ENCODE data around the gene INCENP.
"Not testable (repeated sequence)": the region's sequence is repeated elsewhere in the genome, so short reads cannot be mapped to it uniquely, and the experiment has no call there.

Gene INCENP

GRCh38 chr11:62171261-62171723 is 47.5 kb downstream of the INCENP start:
- peak; percentile 60 for DNase-seq (ENCODE audit: low read depth)

DNA sequence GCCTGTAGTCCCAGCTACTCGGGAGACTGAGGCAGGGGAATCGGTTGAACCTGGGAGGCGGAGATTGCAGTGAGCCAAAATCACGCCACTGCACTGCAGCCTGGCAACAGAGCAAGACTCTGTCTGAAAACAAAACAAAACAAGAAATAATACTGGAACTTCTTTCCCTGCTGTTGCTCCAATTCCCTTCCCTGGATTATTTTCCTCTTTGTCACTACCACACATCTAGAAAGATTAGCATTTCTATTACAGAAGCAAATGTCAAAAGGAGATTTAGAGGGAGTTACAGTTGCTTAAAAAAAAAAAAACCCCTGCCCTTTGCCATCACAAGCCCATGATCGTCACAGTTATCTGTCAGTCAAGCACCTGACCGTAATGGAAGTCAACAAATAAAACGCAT is 48.5 kb downstream of the INCENP start:
- no peak for DNase-seq (ENCODE audit: low read depth)

DNA sequence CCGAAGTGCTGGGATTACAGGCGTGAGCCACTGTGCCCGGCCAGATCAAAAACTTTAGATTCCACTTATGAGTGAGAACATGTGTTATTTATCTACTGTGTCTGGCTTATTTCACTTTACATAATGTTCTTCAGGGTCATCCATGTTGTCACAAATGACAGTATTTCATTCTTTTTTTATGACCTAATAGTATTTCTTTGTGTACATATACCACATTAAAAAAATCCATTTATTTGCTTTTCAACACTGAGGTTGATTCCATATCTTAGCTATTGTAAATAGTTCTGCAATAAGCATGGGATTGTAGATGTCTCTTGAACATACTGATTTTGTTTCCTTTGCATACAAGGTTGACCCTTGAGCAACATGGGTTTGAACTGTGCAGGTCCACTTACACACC is 53.0 kb downstream of the INCENP start:
- DNase-seq (ENCODE audit: low read depth) = no peak

DNA sequence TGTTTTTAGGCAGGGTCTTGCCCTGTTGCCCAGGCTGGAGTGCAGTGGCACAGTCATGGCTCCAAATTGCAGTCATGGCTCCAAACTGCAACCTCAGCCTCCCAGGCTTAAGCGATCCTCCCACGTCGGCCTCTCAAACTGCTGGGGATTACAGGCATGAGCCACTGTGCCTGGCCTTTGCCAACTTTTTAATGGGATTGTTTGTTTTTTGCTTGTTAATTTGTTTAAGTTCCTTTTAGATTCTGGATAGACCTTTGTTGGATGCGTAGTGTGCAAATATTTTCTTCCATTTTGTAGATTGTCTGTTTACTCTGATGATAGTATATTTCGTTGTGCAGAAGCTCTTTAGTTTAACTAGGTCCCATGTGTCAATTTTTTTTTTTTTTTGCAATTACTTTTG is 56.2 kb downstream of the INCENP start:
- no peak for DNase-seq (ENCODE audit: low read depth)

DNA sequence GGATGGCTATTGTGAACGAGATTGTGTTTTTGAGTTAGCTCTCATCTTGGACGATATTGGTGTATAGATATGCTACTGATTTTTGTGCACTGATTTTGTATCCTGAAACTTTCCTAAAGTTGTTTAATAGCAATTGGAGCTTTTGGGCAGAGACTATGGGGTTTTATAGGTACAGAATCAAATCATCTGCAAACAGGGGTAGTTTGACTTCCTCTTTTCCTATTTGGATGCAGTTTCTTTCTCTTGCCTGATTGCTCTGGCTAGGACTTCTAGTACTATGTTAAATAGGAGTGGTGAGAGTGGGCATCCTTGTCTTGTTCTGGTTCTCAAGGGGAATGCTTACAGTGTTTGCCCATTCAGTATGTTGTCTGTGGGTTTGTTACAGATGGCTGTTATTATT is 57.3 kb downstream of the INCENP start:
- DNase-seq (ENCODE audit: low read depth) = no peak

- DNase-seq (ENCODE audit: low read depth) = no peak
Observed at GRCh38 chr11:62182147-62182891, 58.5 kb downstream of the INCENP start.

- DNase-seq (ENCODE audit: low read depth) = no peak
Observed at GRCh38 chr11:62186195-62186594, 62.4 kb downstream of the INCENP start.

DNA sequence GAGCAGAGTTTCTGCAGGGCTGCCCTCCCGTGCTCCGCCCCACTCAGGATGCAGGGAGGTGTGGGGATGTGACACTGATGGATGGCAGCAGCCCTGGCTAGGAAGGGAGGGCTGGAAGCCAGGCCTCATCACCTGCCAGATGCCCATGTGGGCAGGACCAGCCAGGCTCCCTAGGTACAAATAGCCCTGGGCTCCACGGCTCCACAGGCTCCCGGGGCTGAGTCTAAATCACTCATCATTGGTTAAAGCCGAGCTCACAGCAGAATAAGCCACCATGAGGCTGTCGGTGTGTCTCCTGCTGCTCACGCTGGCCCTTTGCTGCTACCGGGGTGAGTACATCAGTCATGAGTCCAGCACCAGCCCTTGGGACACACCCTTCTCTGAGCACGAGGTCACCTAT is 66.2 kb downstream of the INCENP start, which contains the start of gene SCGB1D1:
SCGB1D1 (plus strand) TSS at position 206 of the 400 bp plus-strand sequence; CDS start at position 275, 69 bp downstream.
- DNase-seq (ENCODE audit: low read depth) = no peak

GRCh38 chr11:62193952-62194351 is 70.1 kb downstream of the INCENP start:
- DNase-seq (ENCODE audit: low read depth) = no peak

GRCh38 chr11:62195010-62195409 is 71.2 kb downstream of the INCENP start:
- DNase-seq (ENCODE audit: low read depth) = not testable (repeated sequence)

- no peak for DNase-seq (ENCODE audit: low read depth)
Observed at GRCh38 chr11:62195945-62196344, 72.1 kb downstream of the INCENP start.

GRCh38 chr11:62197400-62197799 is 73.6 kb downstream of the INCENP start:
- not testable (repeated sequence) for DNase-seq (ENCODE audit: low read depth)

GRCh38 chr11:62201376-62201775 is 77.6 kb downstream of the INCENP start:
- no peak for DNase-seq (ENCODE audit: low read depth)
